Rectal smooth muscle tissue (tissue), 1 donor: ENCODE data around the gene KLHL20.
"Not testable (repeated sequence)": the region's sequence is repeated elsewhere in the genome, so short reads cannot be mapped to it uniquely, and the experiment has no call there.

Experiments used
- H3K27ac ChIP-seq: one replicate; pipeline ENCODE4 v1.7.0; 2013; ENCODE audit warnings: low read depth, low read length, inconsistent platforms
- H3K27me3 ChIP-seq: one replicate; pipeline ENCODE4 v1.7.0; 2013; ENCODE audit warnings: low read length; ENCODE audit not compliant: control insufficient read depth, insufficient read depth
- H3K36me3 ChIP-seq: one replicate; pipeline ENCODE4 v1.7.0; 2013; ENCODE audit warnings: low read length; ENCODE audit not compliant: control insufficient read depth, insufficient read depth
- H3K4me1 ChIP-seq: one replicate; pipeline ENCODE4 v1.7.0; 2013; ENCODE audit warnings: low read length; ENCODE audit not compliant: control insufficient read depth, insufficient read depth
- H3K4me3 ChIP-seq: one replicate; pipeline ENCODE4 v1.7.0; 2013; ENCODE audit warnings: low read length
- H3K9ac ChIP-seq: one replicate; pipeline ENCODE4 v1.7.0; 2013; ENCODE audit warnings: low read length

KLHL20 gene

DNA sequence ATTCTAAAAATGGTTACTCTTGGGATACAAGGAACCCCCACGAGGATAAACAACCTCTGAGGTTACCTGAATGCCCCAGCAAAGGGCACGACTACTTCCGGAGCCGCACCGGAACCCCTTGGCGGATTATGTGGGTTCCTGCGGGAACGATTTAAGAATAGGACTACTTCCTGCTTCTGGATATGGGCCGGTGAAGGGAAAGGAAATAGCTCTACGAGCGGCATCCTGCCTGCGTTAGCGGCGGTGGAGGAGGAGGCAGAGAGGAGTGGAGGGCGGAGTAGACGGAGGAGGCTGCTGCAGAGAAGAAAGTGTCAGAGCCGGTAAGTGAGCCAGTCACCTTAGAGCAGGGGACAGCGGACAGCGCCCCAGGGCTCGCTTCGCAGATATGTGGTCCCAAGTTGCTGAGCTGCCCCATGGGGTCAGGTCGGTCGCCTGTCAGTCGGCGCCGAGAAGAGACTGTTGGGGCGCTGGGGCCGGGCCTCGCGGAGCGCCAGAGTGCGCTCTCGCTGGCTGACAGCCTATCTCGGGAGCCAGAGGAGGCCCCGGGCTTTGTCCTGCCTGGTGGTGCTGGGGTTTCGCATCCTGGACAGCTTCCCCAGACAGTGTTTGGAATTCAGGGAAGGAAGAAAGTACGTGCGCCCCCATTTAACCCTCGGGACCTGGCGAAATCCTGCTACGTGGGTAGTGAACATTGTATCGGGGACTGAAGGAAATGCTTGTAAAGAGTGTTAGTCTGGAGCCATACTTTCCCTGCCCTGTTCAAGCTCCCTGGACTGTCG is at the start of gene KLHL20:
Gene KLHL20, plus strand, starts transcription at position 223 of the 779 bp plus-strand sequence. CDS start 1,063 bp downstream, outside the sequence.
- no peaks in the 10 kb centered on the region for H3K27me3 ChIP-seq
- H3K4me1 ChIP-seq: peaks cover 3% of the 10 kb centered on the region
- H3K9ac ChIP-seq: peak within 1 kb of the TSS; percentile 85
- H3K36me3 ChIP-seq: no peaks in the 10 kb centered on the region
- peak within 1 kb of the TSS; percentile 87 for H3K4me3 ChIP-seq
- H3K27ac ChIP-seq: peak within 1 kb of the TSS; percentile 82

GRCh38 chr1:173666646-173667045 is 48.1 kb upstream of the KLHL20 start:
- Histone ChIP-seq H3K27ac (no peak overlapping the region), H3K4me1 (no peaks in the 10 kb centered on the region), H3K36me3 (no peaks in the 10 kb centered on the region)

DNA sequence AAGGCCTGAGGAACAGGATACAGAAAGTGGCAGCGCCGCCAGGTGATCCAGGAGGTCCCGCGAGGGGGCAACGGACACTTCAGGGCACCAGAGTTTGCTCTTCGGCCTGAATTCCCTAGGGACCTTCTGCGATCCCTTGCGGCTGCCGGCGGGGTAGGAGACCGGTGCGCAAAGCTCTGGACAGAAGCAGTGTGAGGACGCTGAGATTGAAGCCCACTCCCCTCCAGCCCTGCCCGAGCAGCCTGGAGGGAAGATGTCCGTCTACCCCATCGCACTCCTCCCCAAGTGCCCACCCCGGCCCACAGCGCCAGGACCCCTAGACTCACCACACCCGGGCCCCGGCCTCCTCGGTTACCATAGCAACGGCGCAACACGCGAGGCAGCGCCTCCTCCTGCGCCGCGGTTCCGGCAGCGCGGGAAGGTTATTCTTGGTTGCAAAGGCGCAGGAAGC is 45.3 kb upstream of the KLHL20 start, which contains the start of gene ANKRD45:
Gene ANKRD45, minus strand, starts transcription at position 361 of the 451 bp plus-strand sequence. CDS start 10,433 bp downstream, outside the sequence.
- Histone ChIP-seq H3K27me3 (peaks cover 5% of the 10 kb centered on the region), H3K4me1 (no peaks in the 10 kb centered on the region), H3K36me3 (no peaks in the 10 kb centered on the region), H3K27ac (no peak within 1 kb of the TSS), H3K4me3 (no peak within 1 kb of the TSS), H3K9ac (no peak within 1 kb of the TSS)

More at GRCh38 chr1:173666646-173667045, 48.1 kb upstream of the KLHL20 start:
- H3K27me3 ChIP-seq: peaks cover 5% of the 10 kb centered on the region
- no peak overlapping the region for H3K4me3 ChIP-seq
- H3K9ac ChIP-seq: no peak overlapping the region

GRCh38 chr1:173674496-173674895 is 40.3 kb upstream of the KLHL20 start:
- not testable (repeated sequence) for H3K4me1 ChIP-seq, H3K27me3 ChIP-seq, H3K4me3 ChIP-seq, H3K36me3 ChIP-seq, H3K27ac ChIP-seq, H3K9ac ChIP-seq

DNA sequence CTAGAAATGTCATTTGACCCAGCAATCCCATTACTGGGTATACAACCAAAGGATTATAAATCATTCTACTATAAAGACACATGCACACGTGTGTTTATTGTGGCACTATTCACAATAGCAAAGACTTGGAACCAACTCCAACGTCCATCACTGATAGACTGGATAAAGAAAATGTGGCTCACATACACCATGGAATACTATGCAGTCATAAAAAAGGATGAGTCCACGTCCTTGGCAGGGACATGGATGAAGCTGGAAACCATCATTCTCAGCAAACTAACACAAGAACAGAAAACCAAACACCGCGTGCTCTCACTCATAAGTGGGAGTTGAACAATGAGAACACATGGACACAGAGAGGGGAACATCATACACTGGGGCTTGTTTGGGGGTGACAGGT is 34.6 kb upstream of the KLHL20 start:
- not testable (repeated sequence) for H3K4me1 ChIP-seq, H3K4me3 ChIP-seq, H3K9ac ChIP-seq, H3K27me3 ChIP-seq, H3K27ac ChIP-seq, H3K36me3 ChIP-seq

DNA sequence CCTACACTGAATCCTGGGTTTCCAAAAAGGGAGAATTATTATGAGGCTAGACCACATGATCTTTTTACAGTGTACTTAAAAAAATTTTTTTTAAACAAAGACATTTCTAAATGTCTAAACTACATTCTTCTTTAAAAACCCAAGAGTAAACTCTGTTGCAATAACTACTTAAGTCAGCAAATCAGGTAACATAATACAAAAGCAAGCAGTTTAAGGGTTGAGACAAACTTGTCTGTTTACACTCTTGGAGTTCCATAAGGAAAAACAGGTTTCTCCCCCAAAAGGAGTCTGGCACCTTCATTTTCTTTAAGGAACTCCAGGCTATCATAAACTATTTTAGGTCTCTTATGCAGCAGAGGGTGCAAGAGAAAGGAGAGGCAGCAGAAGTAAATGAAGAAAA is 32.6 kb upstream of the KLHL20 start:
- no peaks in the 10 kb centered on the region for H3K36me3 ChIP-seq
- H3K9ac ChIP-seq: no peak overlapping the region
- H3K4me1 ChIP-seq: no peaks in the 10 kb centered on the region
- H3K4me3 ChIP-seq: no peak overlapping the region
- no peaks in the 10 kb centered on the region for H3K27me3 ChIP-seq
- H3K27ac ChIP-seq: no peak overlapping the region

DNA sequence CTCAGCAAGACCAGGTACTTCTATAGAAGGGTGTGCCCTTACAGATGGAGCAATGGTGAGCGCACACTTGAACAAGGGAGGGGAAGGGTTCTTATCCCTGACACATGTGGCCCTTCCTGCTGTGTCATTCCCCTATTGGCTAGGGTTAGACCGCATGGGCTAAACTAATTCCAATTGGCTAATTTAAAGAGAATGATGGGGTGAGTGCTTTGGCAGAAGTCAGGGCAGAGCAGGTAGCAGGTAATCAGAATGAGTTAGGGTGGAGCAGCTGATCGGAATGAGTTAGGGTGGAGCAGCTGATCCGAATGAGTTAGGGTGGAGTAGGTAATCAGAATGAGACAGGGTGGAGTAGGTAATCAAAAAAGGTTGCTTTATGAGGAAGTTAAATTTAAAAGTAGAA is 30.9 kb upstream of the KLHL20 start:
- not testable (repeated sequence) for H3K27ac ChIP-seq, H3K4me1 ChIP-seq, H3K36me3 ChIP-seq, H3K27me3 ChIP-seq, H3K4me3 ChIP-seq, H3K9ac ChIP-seq

GRCh38 chr1:173685121-173685520 is 29.7 kb upstream of the KLHL20 start:
- H3K36me3 ChIP-seq, H3K27ac ChIP-seq, H3K9ac ChIP-seq, H3K4me3 ChIP-seq, H3K27me3 ChIP-seq, H3K4me1 ChIP-seq: not testable (repeated sequence)

DNA sequence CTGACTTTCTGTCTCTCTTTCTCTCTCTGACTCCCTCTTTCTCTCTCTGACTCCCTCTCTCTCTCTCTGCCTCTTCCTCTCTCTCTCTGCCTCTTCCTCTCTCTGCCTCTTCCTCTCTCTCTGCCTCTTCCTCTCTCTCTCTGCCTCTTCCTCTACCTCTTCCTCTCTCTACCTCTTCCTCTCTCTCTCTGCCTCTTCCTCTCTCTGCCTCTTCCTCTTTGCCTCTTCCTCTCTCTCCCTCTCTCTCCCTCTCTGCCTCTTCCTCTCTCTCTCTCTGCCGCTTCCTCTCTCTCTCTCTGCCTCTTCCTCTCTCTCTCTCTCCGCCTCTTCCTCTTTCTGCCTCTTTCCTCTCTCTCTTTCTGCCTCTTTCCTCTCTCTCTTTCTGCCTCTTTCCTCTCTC is 26.5 kb upstream of the KLHL20 start:
- Histone ChIP-seq H3K9ac (no peak overlapping the region), H3K27ac (no peak overlapping the region), H3K36me3 (no peaks in the 10 kb centered on the region), H3K4me1 (no peaks in the 10 kb centered on the region), H3K4me3 (no peak overlapping the region), H3K27me3 (no peaks in the 10 kb centered on the region)

DNA sequence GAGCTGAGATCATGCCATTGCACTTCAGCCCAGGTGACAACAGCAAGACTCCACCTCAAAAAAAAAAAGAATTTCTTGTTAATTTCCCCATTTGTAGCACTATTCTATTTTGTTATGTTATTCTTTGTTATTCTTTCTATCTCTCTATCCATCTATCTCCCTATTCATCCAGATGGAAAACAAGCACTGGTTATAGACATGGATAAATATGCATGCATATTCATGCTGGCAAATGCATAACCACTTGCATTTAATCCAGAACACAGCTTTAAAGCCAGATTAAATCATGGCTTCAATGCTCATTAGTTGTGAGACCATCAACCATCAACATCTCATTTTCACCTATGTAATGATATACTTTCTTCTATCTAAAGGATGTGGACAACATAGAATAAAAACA is 21.5 kb upstream of the KLHL20 start:
- Histone ChIP-seq H3K4me1 (no peaks in the 10 kb centered on the region), H3K4me3 (no peak overlapping the region), H3K9ac (no peak overlapping the region), H3K27me3 (no peaks in the 10 kb centered on the region), H3K27ac (no peak overlapping the region), H3K36me3 (no peaks in the 10 kb centered on the region)

- not testable (repeated sequence) for H3K4me1 ChIP-seq, H3K9ac ChIP-seq, H3K27me3 ChIP-seq, H3K27ac ChIP-seq, H3K4me3 ChIP-seq, H3K36me3 ChIP-seq
Measured at GRCh38 chr1:173701299-173701698, 13.5 kb upstream of the KLHL20 start.

- H3K9ac ChIP-seq: no peak overlapping the region
- H3K4me3 ChIP-seq: no peak overlapping the region
- H3K27ac ChIP-seq: no peak overlapping the region
- H3K27me3 ChIP-seq: no peaks in the 10 kb centered on the region
- H3K4me1 ChIP-seq: no peaks in the 10 kb centered on the region
- no peaks in the 10 kb centered on the region for H3K36me3 ChIP-seq
Measured at GRCh38 chr1:173702736-173703135, 12.0 kb upstream of the KLHL20 start.

DNA sequence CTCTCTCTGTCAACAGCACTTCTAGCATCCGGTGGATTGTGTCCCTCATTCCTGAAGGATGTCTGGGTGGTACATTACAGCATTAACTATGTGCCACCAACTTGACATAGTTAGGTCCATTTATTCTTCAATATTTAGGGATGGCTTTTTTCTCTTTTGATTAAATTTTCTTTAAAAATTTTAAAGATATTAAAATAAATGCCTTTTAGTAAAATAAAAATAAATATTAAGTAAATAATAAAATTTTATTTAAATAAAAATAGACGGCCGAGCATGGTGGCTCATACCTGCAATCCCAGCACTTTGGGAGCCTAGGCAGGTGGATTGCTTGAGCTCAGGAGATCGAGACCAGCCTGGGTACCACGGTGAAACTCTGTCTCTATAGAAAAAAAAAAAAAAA is 9.7 kb upstream of the KLHL20 start:
- Histone ChIP-seq H3K4me3 (no peak overlapping the region), H3K27me3 (no peaks in the 10 kb centered on the region), H3K36me3 (no peaks in the 10 kb centered on the region), H3K9ac (no peak overlapping the region), H3K27ac (no peak overlapping the region), H3K4me1 (no peaks in the 10 kb centered on the region)
